Keratinocyte (primary cell): ENCODE data around the gene RFPL1. TPM values are rescaled to one million over a fixed set of nuclear protein-coding genes. Genes with fewer than 3 reads are reported as not detected.

Source experiments
- DNase-seq: peaks from one replicate; pipeline ENCODE4 v3.0.0-alpha.2; 2011; ENCODE audit warnings: low read depth, missing footprints, low spot score
- FAIRE-seq: peaks from 2 replicates; lab custom pipeline; 2011; peaks lifted over from hg19 to GRCh38; lab: Jason Lieb, UNC
- H2AFZ ChIP-seq: 2 replicates; pipeline ENCODE4 v1.6.0; 2012; ENCODE audit warnings: low read length, control low read depth, inconsistent platforms; ENCODE audit not compliant: control insufficient read depth
- H3K27ac ChIP-seq: 2 replicates; pipeline ENCODE4 v1.5.1; 2011; ENCODE audit warnings: low read length; ENCODE audit not compliant: control insufficient read depth, insufficient read depth
- H3K27me3 ChIP-seq: 3 replicates; pipeline ENCODE4 v1.6.0; 2011; ENCODE audit warnings: low read length; ENCODE audit not compliant: control insufficient read depth, insufficient read depth; ENCODE audit errors: extremely low read depth
- H3K36me3 ChIP-seq, 2 experiments: 2 replicates in 1 of 2; 3 replicates in 1 of 2; pipeline ENCODE4 v1.5.1; 2011; ENCODE audit warnings: low read length in 2 of 2, mild to moderate bottlenecking in 1 of 2; ENCODE audit not compliant: control insufficient read depth in 2 of 2, insufficient read depth in 2 of 2; ENCODE audit errors: extremely low read depth in 1 of 2
- H3K4me1 ChIP-seq: 3 replicates; pipeline ENCODE4 v1.5.1; 2011; ENCODE audit warnings: low read length; ENCODE audit not compliant: control insufficient read depth, insufficient read depth; ENCODE audit errors: extremely low read depth
- H3K4me2 ChIP-seq: 3 replicates; pipeline ENCODE4 v1.6.0; 2011; ENCODE audit warnings: low read depth, low read length; ENCODE audit not compliant: control insufficient read depth, insufficient read depth; ENCODE audit errors: extremely low read depth
- H3K4me3 ChIP-seq, 3 experiments: fragments of 200-600 bp in 1 of 3; sonication (generic) in 1 of 3; 2 replicates in 2 of 3; 3 replicates in 1 of 3; pipeline ENCODE4 v1.5.1; 2011 to 2016; ENCODE audit warnings: low read length in 3 of 3, mild to moderate bottlenecking in 3 of 3, control low read depth in 2 of 3, inconsistent platforms in 1 of 3, low read depth in 1 of 3, mixed read lengths in 1 of 3, mixed run types in 1 of 3, moderate library complexity in 1 of 3; ENCODE audit not compliant: control insufficient read depth in 2 of 3, insufficient read depth in 2 of 3; ENCODE audit errors: extremely low read depth in 1 of 3
- H3K79me2 ChIP-seq: 2 replicates; pipeline ENCODE4 v1.6.0; 2012; ENCODE audit warnings: low read length; ENCODE audit not compliant: control insufficient read depth, insufficient read depth
- H3K9ac ChIP-seq: 3 replicates; pipeline ENCODE4 v1.6.0; 2011; ENCODE audit warnings: low read length; ENCODE audit not compliant: control insufficient read depth, insufficient read depth; ENCODE audit errors: extremely low read depth
- H3K9me1 ChIP-seq: 3 replicates; pipeline ENCODE4 v1.6.0; 2011; ENCODE audit warnings: low read length; ENCODE audit not compliant: control insufficient read depth, insufficient read depth; ENCODE audit errors: extremely low read depth
- H3K9me3 ChIP-seq: 2 replicates; pipeline ENCODE4 v1.5.1; 2012; ENCODE audit warnings: low read depth, low read length; ENCODE audit not compliant: control insufficient read depth
- H4K20me1 ChIP-seq: 3 replicates; pipeline ENCODE4 v1.6.0; 2011; ENCODE audit warnings: low read length; ENCODE audit not compliant: control insufficient read depth, insufficient read depth; ENCODE audit errors: extremely low read depth
- EZH2 ChIP-seq: IDR thresholded peaks from one replicate; pipeline ENCODE4 v1.6.1; 2012; ENCODE audit warnings: inconsistent platforms, mild to moderate bottlenecking, low read length, moderate library complexity
- dilution Hi-C: fragments of 300-500 bp; cut with MboI; formaldehyde crosslinking; loops from one replicate; pipeline ENCODE4 v1.7.0; 2020; ENCODE audit warnings: low sequenced_read_pairs; ENCODE audit not compliant: extremely low pct_ligation_motif_present
- polyA plus RNA-seq, 5 experiments: library from polyadenylated mRNA; depleted of rRNA in 3 of 5; stranded (reverse) in 3 of 5; stranded (forward) in 1 of 5; unstranded in 1 of 5; fragments of >200 nt; gene quantifications; 1 replicate in 1 of 5; 2 replicates in 3 of 5; 3 replicates in 1 of 5; pipeline versions ENCODE4 v1.2.1 to v1.2.3, GENCODE V29; 2011 to 2012; ENCODE audit warnings: missing spikeins in 2 of 5, low read depth in 1 of 5, low replicate concordance in 1 of 5
- TF ChIP-seq, protein P1 (sequence below), 3 experiments: IDR thresholded peaks in 1 of 3; conservative IDR thresholded peaks in 1 of 3; optimal IDR thresholded peaks in 1 of 3; 2 replicates in 2 of 3; 3 replicates in 1 of 3; pipeline versions ENCODE3 to v1.5.1; 2011; ENCODE audit warnings: low read length in 3 of 3, mild to moderate bottlenecking in 3 of 3, moderate library complexity in 2 of 3, control low read depth in 1 of 3, inconsistent platforms in 1 of 3; ENCODE audit not compliant: insufficient read depth in 2 of 3; ENCODE audit errors: extremely low read depth in 1 of 3

RFPL1 gene
- polyA plus RNA-seq, 1 donor (not counting 4 experiments of a cell fraction or from before 2014, with no cell fraction given) = not detected

DNA sequence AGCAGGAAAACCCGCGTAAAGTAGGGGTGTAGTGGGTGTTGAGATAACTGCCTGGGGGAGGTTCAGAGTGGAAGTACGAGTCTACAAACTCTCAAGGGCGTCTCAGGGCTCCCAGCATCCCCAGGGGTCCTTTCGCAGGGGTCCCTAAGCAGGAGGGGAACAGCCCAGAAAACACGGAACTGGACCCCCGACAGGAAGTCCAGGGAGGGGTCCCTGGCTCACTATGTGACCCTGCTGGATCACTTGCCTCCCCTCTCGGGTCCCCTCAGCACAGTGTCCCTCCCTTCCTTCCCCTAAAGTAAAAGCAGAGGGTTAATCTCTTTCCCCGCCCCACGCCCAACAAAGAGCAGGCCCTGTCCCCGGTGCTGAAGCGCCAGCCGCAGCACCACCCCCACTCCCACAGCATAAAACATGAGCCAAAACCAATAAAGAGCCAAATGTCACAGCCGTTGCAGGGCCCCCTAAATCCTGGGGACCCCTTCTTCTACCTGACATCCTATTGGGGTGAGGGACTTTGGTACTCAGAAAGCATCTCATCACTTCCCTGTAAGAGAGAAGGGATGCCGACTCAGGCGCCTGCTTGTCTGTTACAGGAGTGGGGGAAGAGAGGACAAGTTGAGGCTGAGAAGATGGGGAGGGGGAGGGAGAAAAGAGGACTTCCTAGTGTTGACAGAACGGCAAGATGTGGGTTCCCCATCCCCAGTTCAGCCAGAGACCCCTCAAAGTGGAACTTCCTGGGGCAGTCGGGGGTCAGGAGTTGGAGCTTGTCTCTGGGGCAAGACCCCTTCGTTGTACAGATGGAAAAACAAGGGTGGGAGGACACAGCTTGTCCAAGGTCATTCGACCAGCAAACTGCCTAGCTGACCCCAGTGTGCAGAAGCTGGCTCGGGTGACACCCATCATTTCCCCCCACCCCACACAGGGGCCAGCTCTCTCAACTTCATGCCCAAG lies 40.2 kb downstream of the RFPL1 start:
- no peak overlapping the region for H2AFZ ChIP-seq
- peak; percentile 65 for TF ChIP-seq EZH2
- TF ChIP-seq, protein P1, sequence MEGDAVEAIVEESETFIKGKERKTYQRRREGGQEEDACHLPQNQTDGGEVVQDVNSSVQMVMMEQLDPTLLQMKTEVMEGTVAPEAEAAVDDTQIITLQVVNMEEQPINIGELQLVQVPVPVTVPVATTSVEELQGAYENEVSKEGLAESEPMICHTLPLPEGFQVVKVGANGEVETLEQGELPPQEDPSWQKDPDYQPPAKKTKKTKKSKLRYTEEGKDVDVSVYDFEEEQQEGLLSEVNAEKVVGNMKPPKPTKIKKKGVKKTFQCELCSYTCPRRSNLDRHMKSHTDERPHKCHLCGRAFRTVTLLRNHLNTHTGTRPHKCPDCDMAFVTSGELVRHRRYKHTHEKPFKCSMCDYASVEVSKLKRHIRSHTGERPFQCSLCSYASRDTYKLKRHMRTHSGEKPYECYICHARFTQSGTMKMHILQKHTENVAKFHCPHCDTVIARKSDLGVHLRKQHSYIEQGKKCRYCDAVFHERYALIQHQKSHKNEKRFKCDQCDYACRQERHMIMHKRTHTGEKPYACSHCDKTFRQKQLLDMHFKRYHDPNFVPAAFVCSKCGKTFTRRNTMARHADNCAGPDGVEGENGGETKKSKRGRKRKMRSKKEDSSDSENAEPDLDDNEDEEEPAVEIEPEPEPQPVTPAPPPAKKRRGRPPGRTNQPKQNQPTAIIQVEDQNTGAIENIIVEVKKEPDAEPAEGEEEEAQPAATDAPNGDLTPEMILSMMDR (optimal IDR thresholded peaks at IDR 0.05 in 1 of 3, IDR thresholded peaks at IDR 0.05 in 1 of 3, conservative IDR thresholded peaks at IDR 0.05 in 1 of 3; ENCODE audit: extremely low read depth in 1 of 3, insufficient read depth in 2 of 3, low read length in 3 of 3) = no peak
- H3K9me1 ChIP-seq = no peaks in the 10 kb centered on the region
- dilution Hi-C loops = no loop called here
- H3K79me2 ChIP-seq = no peaks in the 10 kb centered on the region
- DNase-seq = no peak
- H3K9ac ChIP-seq = no peak overlapping the region
- peaks cover 59% of the 10 kb centered on the region for H3K27me3 ChIP-seq
- H3K9me3 ChIP-seq = no peaks in the 10 kb centered on the region
- no peak for FAIRE-seq
- H4K20me1 ChIP-seq = peaks cover 4% of the 10 kb centered on the region
- H3K4me1 ChIP-seq = no peaks in the 10 kb centered on the region
- H3K27ac ChIP-seq = no peak overlapping the region
- no peaks in the 10 kb centered on the region for H3K36me3 ChIP-seq
- no peak overlapping the region for H3K4me2 ChIP-seq
- no peak overlapping the region for H3K4me3 ChIP-seq

DNA sequence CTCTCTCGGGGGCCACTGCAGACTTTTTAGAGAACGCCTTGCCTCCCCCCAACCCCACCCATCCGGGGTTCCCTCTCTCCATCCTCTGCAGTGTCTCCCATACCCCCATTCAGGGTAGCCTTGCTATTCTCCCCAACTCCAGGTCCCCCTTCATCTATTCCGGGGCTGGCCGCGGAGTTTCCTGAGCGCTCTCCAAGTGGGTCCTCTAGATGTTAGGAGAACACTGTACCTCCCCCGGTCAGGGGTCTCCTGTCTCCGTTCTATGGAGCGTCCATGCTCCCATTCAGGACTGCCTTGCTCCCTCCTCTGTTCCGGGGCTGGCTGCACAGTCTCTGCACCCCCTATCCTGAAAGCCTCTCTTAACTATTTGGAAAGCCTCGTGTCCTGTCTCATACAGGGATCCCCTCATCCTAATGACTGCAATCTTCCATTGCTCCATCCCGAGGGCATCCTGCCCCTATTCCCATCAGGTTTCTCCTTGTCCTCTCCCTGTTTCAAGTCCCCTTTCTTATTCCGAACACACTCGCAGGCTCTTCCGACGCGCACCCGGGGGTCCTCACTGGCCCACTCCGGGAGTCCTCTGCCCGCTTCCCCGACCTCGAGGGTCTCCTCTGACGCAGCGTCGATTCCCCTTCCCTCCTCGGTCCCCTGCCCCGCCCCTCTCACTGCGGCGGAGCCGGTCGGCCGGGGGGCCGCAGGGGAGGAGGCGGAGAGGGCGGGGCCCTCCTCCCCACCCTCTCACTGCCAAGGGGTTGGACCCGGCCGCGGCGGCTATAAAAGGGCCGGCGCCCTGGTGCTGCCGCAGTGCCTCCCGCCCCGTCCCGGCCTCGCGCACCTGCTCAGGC lies 41.3 kb downstream of the RFPL1 start, which contains the start of gene NEFH:
Gene NEFH, plus strand, starts transcription at position 802 of the 845 bp plus-strand sequence. CDS start 45 bp downstream, outside the sequence.
- no peak within 1 kb of the TSS for H3K27ac ChIP-seq
- H3K9me1 ChIP-seq = no peaks in the 10 kb centered on the region
- H3K36me3 ChIP-seq = no peaks in the 10 kb centered on the region
- FAIRE-seq = no peak
- H3K27me3 ChIP-seq = peaks cover 59% of the 10 kb centered on the region
- no peaks in the 10 kb centered on the region for H3K9me3 ChIP-seq
- no peak within 1 kb of the TSS for H2AFZ ChIP-seq
- no peak within 1 kb of the TSS for H3K4me3 ChIP-seq
- no peak for DNase-seq
- no peak for TF ChIP-seq EZH2
- TF ChIP-seq, protein P1 (optimal IDR thresholded peaks at IDR 0.05 in 1 of 3, IDR thresholded peaks at IDR 0.05 in 1 of 3, conservative IDR thresholded peaks at IDR 0.05 in 1 of 3; ENCODE audit: extremely low read depth in 1 of 3, insufficient read depth in 2 of 3, low read length in 3 of 3) = no peak
- H3K9ac ChIP-seq = no peak within 1 kb of the TSS
- peaks cover 4% of the 10 kb centered on the region for H4K20me1 ChIP-seq
- no peak within 1 kb of the TSS for H3K4me2 ChIP-seq
- H3K79me2 ChIP-seq = no peaks in the 10 kb centered on the region
- dilution Hi-C loops = no loop called here
- H3K4me1 ChIP-seq = no peaks in the 10 kb centered on the region
